HepG2 (cell line): ENCODE measurements around the gene ICE2. TPM values are rescaled to one million over a fixed set of nuclear protein-coding genes. Genes with fewer than 3 reads are reported as not detected.

Experiments
- CSRNP2 ChIP-seq: sonication (generic); formaldehyde crosslinking; conservative IDR thresholded peaks from 2 replicates; pipeline ENCODE4 v1.8.0; 2022; ENCODE audit warnings: low read depth, missing genetic modification reagents
- FOXC1 ChIP-seq: sonication (generic); formaldehyde crosslinking; IDR thresholded peaks from 2 replicates; pipeline ENCODE4 v1.8.0; 2022; ENCODE audit warnings: mild to moderate bottlenecking, missing genetic modification reagents, borderline replicate concordance
- GPN1 ChIP-seq: sonication (generic); formaldehyde crosslinking; IDR thresholded peaks from 2 replicates; pipeline ENCODE4 v1.5.1; 2020; ENCODE audit warnings: missing genetic modification reagents, borderline replicate concordance
- GTF3A ChIP-seq: sonication (generic); formaldehyde crosslinking; conservative IDR thresholded peaks from 2 replicates; pipeline ENCODE4 v1.4.0; 2020; ENCODE audit warnings: mild to moderate bottlenecking, missing genetic modification reagents
- HHEX ChIP-seq: IDR thresholded peaks from 2 replicates; pipeline ENCODE4 v1.6.1; 2016; ENCODE audit warnings: control low read depth
- KDM2A ChIP-seq: sonication (generic); formaldehyde crosslinking; IDR thresholded peaks from 2 replicates; pipeline ENCODE4 v1.4.0; 2020; ENCODE audit warnings: low read depth, missing genetic modification reagents, borderline replicate concordance
- MEIS2 ChIP-seq: sonication (generic); formaldehyde crosslinking; IDR thresholded peaks from 2 replicates; pipeline ENCODE4 v1.9.0; 2021; ENCODE audit warnings: mild to moderate bottlenecking, missing genetic modification reagents
- NCOA2 ChIP-seq: sonication (generic); formaldehyde crosslinking; IDR thresholded peaks from 2 replicates; pipeline ENCODE4 v1.8.0; 2022; ENCODE audit warnings: inconsistent platforms
- NR1H2 ChIP-seq: sonication (generic); formaldehyde crosslinking; IDR thresholded peaks from 2 replicates; pipeline ENCODE4 v1.8.1; 2022; ENCODE audit warnings: low read depth, missing genetic modification reagents, borderline replicate concordance
- POGK ChIP-seq: sonication (generic); formaldehyde crosslinking; conservative IDR thresholded peaks from 2 replicates; pipeline ENCODE4 v1.8.0; 2022; ENCODE audit warnings: mild to moderate bottlenecking, moderate library complexity, missing genetic modification reagents
- TCF12 ChIP-seq, 2 experiments: fragments of 450-650 bp in 1 of 2; sonication (generic) in 1 of 2; formaldehyde crosslinking in 1 of 2; IDR thresholded peaks; 2 replicates each; pipeline versions ENCODE4 v1.6.1 to v1.8.0; 2017 to 2022; ENCODE audit warnings: antibody characterized with exemption in 1 of 2, mild to moderate bottlenecking in 1 of 2, missing genetic modification reagents in 1 of 2, moderate library complexity in 1 of 2
- ZFP36L2 ChIP-seq: sonication (generic); formaldehyde crosslinking; IDR thresholded peaks from 2 replicates; pipeline ENCODE4 v1.4.0; 2020; ENCODE audit warnings: missing genetic modification reagents
- ZNF180 ChIP-seq: sonication (generic); formaldehyde crosslinking; IDR thresholded peaks from 2 replicates; pipeline ENCODE4 v1.4.0; 2020; ENCODE audit warnings: low read depth, missing genetic modification reagents, borderline replicate concordance
- ZNF431 ChIP-seq: sonication (generic); formaldehyde crosslinking; IDR thresholded peaks from 2 replicates; pipeline ENCODE4 v1.9.0; 2022; ENCODE audit warnings: missing genetic modification reagents, low read depth, mild to moderate bottlenecking, borderline replicate concordance
- ZNF703 ChIP-seq: sonication (generic); formaldehyde crosslinking; IDR thresholded peaks from 2 replicates; pipeline ENCODE4 v1.5.1; 2020; ENCODE audit warnings: missing genetic modification reagents, mild to moderate bottlenecking, moderate library complexity, borderline replicate concordance
- ZNF883 ChIP-seq: sonication (generic); formaldehyde crosslinking; IDR thresholded peaks from 2 replicates; pipeline ENCODE4 v1.5.1; 2020; ENCODE audit warnings: mild to moderate bottlenecking, missing genetic modification reagents; ENCODE audit errors: not compliant biosample characterization
- ZSCAN9 ChIP-seq: IDR thresholded peaks from 2 replicates; pipeline ENCODE4 v1.6.1; 2016; ENCODE audit warnings: borderline replicate concordance
- polyA plus RNA-seq, 8 experiments: library from polyadenylated mRNA; depleted of rRNA in 3 of 8; stranded (reverse) in 7 of 8; unstranded in 1 of 8; fragments of >200 nt; fragmentation: Illumina TruSeq in 4 of 8; extraction: Trizol in 4 of 8; gene quantifications; 2 replicates each; pipeline versions ENCODE4 v1.2.1 to v1.2.3, GENCODE V29; 2011 to 2016; ENCODE audit warnings: low read depth in 4 of 8, missing spikeins in 1 of 8, mixed read lengths in 1 of 8; ENCODE audit not compliant: insufficient read depth in 1 of 8
- total RNA-seq, 5 experiments: library from RNA; depleted of rRNA; stranded (reverse); fragments of >200 nt; fragmentation: Illumina TruSeq; extraction: Trizol; gene quantifications; 2 replicates each; pipeline ENCODE4 v1.2.3, GENCODE V29; 2016; ENCODE audit warnings: low read depth in 1 of 5
- TF ChIP-seq, protein P1 (sequence below): sonication (generic); formaldehyde crosslinking; conservative IDR thresholded peaks from 2 replicates; pipeline ENCODE4 v1.4.0; 2020; ENCODE audit warnings: missing genetic modification reagents
- TF ChIP-seq, protein P2 (sequence below): sonication (generic); formaldehyde crosslinking; IDR thresholded peaks from 2 replicates; pipeline ENCODE4 v1.9.0; 2021; ENCODE audit warnings: missing genetic modification reagents, mild to moderate bottlenecking, borderline replicate concordance
- TF ChIP-seq, protein P3 (sequence below): IDR thresholded peaks from 2 replicates; pipeline ENCODE4 v1.6.1; 2016; ENCODE audit warnings: control low read depth

Gene ICE2
- total and polyA plus RNA-seq, 2 of the 13 experiments (the other 11 are each of a cell fraction or from before 2014, with no cell fraction given), result 24.8 to 26.4 TPM

GRCh38 chr15:60392986-60393790 lies 85.8 kb downstream of the ICE2 start (continued):
- TF ChIP-seq POGK (CRISPR knock-in tag) (no peak; the same call in 1 of the 2 replicates), CSRNP2 (CRISPR knock-in tag) (no peak), MEIS2 (CRISPR knock-in tag) (peak; percentile 80; the same call in 1 of the 2 replicates), ZNF180 (CRISPR knock-in tag) (no peak), TCF12 (IDR thresholded peaks at IDR 0.05) (no peak), TCF12 (CRISPR knock-in tag; IDR thresholded peaks at IDR 0.05) (no peak), GTF3A (CRISPR knock-in tag) (0 out of 2 replicates have a peak, but pooled peaks have one; percentile 41), GPN1 (no peak), FOXC1 (no peak), HHEX (CRISPR knock-in tag) (0 out of 2 replicates have a peak, but pooled peaks have one; percentile 44), ZNF883 (CRISPR knock-in tag) (no peak), ZSCAN9 (CRISPR knock-in tag) (peak; percentile 87), ZFP36L2 (CRISPR knock-in tag) (0 out of 2 replicates have a peak, but pooled peaks have one; percentile 60), KDM2A (peak; percentile 47; the same call in 1 of the 2 replicates), ZNF703 (no peak), NR1H2 (no peak), NCOA2 (CRISPR knock-in tag) (peak; percentile 90), ZNF431 (CRISPR knock-in tag) (no peak)
- TF ChIP-seq, protein P1, sequence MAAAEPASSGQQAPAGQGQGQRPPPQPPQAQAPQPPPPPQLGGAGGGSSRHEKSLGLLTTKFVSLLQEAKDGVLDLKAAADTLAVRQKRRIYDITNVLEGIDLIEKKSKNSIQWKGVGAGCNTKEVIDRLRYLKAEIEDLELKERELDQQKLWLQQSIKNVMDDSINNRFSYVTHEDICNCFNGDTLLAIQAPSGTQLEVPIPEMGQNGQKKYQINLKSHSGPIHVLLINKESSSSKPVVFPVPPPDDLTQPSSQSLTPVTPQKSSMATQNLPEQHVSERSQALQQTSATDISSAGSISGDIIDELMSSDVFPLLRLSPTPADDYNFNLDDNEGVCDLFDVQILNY (CRISPR knock-in tag), result no peak
- TF ChIP-seq, protein P2, sequence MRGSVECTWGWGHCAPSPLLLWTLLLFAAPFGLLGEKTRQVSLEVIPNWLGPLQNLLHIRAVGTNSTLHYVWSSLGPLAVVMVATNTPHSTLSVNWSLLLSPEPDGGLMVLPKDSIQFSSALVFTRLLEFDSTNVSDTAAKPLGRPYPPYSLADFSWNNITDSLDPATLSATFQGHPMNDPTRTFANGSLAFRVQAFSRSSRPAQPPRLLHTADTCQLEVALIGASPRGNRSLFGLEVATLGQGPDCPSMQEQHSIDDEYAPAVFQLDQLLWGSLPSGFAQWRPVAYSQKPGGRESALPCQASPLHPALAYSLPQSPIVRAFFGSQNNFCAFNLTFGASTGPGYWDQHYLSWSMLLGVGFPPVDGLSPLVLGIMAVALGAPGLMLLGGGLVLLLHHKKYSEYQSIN (CRISPR knock-in tag), result no peak
- TF ChIP-seq, protein P3, sequence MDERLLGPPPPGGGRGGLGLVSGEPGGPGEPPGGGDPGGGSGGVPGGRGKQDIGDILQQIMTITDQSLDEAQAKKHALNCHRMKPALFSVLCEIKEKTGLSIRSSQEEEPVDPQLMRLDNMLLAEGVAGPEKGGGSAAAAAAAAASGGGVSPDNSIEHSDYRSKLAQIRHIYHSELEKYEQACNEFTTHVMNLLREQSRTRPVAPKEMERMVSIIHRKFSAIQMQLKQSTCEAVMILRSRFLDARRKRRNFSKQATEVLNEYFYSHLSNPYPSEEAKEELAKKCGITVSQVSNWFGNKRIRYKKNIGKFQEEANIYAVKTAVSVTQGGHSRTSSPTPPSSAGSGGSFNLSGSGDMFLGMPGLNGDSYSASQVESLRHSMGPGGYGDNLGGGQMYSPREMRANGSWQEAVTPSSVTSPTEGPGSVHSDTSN (CRISPR knock-in tag), result 0 out of 2 replicates have a peak, but pooled peaks have one; percentile 19
